ENCODE measurements around the gene OTOP2.
"Not testable (repeated sequence)": the region's sequence is repeated elsewhere in the genome, so short reads cannot be mapped to it uniquely, and the experiment has no call there.

Gene OTOP2

DNA sequence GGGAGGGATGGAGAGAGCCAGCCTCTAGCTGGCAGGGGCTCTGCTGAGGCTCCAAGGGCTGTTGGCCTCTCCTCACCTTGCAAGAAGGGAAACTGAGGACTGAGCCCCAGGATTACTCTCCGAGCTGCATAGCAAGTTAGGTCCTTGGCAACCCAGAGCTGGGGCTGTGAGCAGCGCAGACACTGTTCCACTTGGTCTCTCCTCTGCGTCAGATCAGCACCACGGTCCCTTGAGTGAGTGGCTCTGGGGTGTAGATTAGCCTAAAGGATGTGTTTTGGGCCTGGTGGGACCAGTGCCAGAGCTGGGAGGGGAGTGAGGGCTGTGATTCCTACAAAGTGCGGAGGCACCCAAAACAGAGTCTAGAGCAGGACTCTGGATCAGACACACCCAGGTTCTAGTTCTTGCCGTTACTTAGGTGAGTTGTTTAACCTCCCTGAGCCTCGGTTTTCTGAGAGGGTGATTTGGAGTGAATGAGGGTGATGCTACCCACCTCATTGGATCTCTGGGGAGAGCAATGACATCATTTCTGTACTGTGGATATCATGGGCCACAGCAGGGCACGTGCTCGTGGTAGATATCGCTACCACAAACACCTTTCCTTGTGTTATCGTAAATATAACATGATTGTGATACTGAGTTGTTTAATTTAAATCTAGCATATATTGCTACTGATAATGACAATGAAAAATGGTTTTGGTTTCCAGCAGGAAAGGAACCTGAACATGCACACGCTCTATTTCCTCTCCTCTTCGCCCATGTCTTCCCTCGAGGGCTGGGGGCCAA, 22.5 kb upstream of the OTOP2 start:
- DNase-seq, result no peak

DNA sequence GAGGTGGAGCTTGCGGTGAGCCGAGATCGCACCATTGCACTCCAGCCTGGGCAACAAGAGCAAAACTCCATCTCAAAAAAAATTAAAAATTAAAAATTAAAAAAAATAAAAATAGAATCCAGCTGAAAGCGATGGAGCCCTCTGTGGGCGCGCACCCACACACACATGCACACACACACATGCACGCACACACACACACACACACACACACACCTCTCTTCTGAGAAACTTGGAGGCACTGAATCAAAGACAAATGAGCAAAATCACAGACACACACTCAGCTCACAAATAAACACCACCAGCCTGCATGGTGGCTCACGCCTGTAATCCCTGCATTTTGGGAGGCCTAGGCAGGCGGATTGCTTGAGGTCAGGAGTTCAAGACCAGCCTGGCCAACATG, 21.0 kb upstream of the OTOP2 start:
- DNase-seq, result no peak

DNA sequence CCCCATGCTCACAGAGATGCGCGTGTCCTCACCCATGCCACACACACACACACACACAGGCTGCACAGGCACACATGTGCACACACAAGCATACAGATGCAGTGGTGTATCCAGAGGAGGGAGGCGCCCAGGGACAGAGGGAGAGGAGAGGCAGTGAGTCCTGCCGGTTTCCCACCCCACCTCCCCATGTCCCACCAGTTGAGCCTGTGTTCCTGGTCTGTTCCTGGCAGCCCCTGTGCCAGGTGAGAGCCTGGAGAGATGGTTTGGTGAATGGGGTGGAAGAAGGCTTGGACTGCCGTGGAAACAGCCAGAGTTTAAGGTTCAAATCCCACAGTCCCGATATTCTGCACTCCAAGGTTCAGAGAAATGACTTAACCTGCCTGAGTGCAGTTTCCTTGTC, 20.4 kb upstream of the OTOP2 start:
- no peak for DNase-seq

DNA sequence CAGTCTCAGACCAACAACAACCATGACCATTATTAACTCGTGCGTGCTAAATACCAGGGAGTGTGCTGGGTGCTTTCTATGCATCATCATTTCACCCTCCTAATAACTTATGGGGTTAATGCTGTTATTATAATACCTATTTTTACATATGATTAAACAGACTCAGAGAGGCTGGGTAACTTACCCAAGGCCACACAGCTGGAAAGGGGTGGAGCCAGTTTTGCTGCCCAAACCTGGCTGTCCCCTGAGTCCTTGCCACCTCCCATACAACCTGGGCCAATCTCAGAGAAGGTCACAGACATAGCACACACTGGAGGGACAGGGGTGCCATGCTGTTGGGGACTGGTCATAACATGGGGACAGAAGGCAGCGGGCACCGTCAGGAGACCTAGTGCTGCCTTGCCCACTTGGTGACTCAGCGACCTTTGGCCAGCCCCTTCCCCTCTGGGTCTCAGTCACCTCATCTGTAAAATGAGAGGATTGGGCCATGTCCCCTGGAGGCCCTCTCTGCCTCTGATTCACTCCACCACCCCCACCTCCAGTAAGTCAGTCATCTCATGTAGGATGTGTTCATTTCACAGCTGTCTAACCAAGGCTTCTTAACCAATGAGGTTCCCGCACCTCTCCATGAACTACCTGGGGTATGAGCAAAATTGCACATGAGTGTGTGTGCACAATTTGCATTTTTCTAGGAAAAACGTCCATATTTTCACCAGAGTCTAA, 19.2 kb upstream of the OTOP2 start:
- no peak for DNase-seq

DNA sequence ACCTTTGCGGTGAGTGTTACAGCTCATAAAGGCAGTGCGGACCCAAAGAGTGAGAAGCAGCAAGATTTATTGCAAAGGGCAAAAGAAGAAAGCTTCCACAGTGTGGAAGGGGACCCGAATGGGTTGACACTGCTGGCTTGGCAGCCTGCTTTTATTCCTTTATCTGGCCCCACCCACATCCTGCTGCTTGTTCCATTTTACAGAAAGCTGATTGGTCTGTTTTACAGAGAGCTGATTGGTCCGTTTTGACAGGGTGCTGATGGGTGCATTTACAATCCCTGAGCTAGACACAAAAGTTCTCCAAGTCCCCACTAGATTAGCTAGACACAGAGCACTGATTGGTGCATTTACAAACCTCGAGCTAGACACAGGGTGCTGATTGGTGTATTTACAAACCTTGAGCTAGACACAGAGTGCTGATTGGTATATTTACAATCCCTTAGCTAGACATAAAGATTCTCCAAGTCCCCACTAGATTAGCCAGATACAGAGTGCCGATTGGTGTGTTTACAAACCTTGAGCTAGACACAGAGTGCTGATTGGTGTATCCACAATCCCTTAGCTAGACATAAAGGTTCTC, 17.8 kb upstream of the OTOP2 start:
- peak; percentile 7 for DNase-seq

DNA sequence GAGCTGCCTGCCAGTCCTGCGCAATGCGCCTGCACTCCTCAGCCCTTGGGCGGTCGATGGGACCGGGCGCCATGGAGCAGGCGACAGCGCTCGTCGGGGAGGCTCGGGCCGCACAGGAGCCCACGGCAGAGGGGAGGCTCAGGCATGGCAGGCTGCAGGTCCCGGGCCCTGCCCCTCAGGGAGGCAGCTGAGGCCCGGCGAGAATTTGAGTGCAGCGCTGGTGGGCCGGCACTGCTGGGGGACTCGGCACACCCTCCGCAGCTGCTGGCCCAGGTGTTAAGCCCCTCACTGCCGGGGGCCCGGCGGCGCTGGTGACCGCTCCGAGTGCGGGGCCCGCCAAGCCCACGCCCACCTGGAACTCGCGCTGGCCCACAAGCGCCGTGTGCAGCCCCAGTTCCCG, 17.1 kb upstream of the OTOP2 start:
- DNase-seq, result no peak

DNA sequence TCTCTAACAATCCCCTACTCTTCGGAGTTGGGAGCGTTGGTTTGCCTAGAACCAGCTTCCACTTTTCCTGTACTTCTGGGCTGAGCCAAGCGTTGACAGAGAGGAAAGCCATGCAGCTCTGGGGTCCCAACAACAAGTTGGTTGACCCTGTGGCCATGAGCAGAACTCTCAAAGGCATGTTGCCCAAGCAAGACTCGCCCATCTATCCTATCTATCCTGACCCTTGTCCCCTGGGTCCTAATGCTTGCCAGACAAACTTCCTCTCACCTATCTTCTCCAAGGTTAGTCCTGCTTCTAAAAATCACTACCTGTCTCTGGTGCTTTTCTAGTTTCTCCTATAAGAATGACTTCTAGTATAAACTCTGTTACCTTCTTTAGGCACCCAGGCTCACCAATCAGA, 15.0 kb upstream of the OTOP2 start:
- DNase-seq, result not testable (repeated sequence)

DNA sequence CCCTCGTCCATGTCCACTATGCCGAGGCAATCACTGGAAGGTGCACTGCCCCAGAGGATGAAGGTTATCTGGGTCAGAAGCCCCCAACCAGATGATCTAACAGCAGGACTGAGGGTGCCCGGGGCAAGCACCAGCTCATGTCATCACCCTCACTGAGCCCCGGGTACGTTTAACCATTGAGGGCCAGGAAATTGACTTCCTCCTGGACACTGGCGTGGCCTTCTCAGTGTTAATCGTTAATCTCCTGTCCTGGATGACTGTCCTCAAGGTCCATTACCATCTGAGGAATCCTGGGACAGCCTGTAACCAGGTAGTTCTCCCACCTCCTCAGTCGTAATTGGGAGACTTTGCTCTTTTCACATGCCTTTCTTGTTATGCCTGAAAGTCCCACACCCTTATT, 12.7 kb upstream of the OTOP2 start:
- not testable (repeated sequence) for DNase-seq

DNA sequence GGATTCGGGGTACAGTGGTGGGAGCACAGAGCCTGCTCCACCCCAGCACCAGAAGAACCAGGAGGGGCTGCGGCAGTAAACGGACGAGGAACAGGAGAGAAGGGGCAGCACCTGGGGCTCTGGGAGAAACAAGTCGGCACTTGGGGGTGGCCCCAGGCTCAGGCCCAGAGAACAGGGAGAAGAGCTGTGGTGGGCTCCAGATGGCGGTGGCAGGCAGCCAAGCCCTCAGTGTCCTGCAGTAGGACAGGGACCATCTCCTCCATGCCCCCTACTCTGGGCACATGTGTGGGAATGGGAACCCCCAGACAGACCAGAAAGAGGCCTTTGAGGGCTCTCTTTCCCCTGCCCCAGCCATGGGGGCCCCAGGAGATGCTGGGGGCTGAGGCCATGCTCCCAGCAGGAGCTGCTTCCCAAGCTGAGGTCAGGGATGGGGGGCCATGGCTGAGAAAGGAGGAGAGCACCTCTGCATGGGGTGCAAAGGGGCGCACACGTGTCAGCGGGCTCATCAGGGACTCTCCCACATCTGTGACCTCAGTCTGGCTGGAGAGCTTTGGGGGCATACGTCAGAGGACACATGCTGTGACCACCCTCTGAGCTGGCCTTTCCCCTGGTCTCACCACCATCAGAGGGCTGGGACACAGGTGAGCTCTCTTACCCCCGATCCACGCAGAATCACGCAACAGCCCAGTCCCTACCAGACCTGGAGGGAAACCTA, 7.8 kb upstream of the OTOP2 start:
- no peak for DNase-seq

DNA sequence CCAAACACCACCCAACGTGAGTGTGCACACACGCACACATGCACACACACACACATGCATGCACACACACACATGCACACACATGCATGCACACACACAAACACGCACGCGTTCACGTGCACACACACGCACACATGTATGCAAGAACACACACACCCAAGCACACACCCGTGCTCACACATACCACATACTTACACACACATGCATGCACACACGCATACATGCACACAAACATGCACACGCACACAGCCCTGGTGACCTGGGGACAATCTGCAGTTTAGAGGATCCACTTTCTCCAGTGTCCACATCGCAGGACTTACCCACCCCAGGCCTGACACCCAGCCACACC, 7.2 kb upstream of the OTOP2 start:
- no peak for DNase-seq

DNA sequence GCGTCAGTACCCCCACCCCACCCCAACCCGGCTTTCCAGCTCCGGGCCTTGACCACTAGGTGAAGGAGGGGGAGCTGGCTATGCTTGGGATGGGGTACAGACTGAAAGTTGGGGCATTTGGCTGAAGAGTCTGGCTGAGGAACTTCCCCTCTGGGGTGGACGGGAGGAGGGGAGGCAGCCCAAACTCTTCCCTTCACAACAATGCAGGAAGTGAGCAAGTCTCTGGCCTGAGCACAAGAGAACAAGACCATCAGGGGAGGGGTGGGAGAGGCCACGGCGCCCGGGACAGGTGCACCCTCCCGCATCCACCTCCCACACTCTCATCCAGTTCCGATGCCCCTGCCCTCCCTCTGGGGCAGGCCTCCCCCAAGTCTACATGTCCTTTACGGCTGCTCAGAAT, 6.6 kb upstream of the OTOP2 start:
- DNase-seq, result no peak

DNA sequence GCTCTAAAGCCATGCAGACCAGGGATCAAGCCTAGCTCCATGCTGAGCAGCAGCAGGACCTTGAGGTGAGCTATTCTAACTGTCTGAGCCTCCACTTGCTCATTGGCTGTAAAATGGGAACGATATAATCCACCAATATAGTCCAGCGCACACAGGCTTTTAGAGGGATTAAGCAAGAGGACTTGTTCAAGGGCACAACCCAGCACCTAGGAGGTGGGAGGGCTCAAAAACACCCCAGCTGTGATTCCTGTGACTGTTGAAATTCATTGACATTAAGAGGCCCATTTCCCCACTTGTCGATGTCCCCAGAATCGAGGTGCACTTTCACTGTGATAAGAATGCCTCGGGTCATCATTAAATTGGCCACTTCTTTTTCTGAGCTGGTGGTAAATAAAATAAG, 5.2 kb upstream of the OTOP2 start:
- no peak for DNase-seq

DNA sequence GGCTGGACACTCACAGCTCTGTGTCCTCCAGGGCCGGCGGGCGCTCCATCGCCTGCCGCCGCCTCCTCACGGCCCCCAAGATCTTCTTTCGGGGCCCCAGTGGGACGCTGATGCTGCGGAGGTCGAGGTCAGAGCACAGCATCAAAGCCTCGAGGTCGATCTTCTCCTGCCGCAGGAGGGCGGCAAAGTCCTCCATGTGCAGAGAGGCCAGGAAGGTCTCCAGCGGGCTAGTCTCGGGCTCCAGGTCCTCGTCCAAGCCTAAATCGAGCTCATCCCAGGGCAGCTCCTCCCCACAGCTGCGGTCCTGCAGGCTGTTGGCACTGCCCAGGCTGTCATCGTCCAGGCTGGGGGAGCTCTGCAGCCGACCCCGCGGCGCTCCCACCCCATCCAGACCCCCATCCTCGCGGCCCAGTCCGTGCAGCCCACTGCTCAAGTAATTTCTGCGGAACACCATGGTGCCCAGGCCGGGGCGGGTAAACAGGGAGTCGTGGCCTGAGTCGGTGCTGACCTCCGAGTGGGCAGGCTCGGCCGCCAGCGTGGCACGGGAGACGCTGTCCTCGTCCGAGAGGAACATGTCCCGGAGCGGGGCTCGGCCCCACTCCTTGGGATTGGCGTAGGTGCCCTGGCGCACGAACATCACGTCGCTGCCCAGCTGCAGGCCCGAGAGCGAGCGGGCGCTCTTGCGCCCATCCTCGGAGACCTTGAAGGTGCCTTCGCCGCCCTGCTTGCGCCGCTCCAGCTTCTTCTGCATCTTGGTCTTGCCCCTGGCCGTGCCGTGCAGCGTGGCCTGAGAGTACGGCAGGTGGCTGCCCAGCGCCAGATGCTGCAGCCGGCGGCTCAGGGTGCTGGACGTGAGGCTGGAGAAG, 4.4 kb upstream of the OTOP2 start:
- DNase-seq, result peak; percentile 13

DNA sequence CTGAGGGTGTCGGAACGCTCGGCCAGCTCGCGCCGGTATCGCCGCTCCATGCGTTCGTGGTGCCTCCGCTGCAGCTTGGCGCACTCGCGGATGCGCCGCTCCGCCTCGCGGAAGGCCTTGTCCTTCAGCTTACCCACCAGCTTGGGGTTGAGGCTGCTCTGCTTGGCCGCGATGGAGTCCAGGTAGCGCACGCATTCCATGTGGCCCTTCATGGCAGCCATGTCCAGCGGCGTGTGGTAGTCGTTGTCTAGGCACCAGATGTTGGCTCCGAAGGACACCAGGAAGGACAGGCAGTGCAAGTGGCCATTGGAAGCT, 3.8 kb upstream of the OTOP2 start:
- DNase-seq, result no peak

DNA sequence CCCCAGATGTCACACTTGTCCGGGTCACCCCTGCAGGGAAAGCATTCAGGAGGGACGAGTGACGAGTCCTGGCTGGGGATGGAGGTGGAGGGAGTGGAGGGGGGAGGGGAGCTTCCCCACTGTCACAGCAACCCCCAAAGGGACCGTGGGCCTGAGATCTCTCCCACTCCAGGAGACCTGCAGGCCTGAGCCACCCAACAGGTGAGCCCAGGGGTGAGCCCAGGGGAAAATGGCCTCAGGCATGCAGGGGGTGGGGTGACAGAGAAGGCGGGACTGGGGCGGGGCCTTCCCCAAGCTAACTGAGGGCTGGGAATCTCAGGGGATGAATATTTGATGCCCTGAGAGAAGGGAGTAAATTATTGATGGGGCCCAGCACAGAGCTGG, 3.4 kb upstream of the OTOP2 start:
- DNase-seq, result no peak

DNA sequence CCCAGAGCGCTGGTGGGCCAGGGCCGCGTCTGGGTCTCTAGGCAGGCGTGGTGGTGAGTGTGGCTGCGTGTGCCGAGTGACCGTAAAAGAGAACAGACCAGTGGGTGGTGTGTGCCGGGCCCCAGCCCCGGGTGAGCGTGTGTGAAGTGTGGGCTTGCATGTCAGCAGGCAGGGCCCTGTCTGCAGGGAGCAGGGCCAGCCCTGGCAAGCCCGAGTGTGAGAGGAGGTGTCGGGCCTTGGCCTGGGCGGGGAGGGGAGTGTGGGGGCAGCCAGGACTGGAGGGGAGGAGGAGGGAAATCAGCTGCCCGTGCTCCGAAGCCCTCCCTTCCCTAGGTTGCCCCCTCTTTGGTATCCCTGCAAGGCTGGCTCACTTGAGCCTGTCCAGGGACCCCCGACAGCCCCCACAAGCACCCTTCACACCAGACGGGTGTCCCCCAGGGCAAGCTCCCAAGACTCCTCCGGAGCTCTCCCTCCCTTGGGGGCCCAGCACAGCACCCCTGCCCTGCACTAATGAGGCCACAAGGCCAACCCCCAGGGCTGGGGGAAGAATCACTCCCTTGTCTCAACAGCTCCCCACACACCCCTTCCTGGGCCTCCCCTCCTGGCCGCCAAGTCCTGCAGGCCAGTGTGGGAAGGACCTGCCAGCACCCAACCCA, 2.9 kb upstream of the OTOP2 start:
- DNase-seq, result no peak

DNA sequence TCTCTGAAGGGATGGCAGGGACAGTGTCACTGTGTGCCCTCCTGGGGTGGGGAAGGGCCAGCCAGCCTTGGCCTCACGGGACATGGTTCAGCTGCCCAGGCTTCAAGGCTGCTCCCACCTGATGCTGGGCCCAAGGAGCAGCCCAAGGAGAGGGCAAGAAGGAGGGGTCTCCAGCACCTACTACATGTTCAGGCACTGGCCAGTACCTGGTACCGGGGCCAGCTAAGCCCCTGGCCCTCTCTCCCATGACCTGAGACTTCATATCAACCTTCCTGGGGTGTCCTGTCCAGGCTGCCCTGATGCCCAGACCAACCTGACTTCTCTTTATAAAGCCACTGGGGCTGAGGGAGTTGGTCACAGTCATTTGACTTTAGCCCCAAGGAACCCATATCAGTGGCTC, 2.3 kb upstream of the OTOP2 start:
- no peak for DNase-seq

DNA sequence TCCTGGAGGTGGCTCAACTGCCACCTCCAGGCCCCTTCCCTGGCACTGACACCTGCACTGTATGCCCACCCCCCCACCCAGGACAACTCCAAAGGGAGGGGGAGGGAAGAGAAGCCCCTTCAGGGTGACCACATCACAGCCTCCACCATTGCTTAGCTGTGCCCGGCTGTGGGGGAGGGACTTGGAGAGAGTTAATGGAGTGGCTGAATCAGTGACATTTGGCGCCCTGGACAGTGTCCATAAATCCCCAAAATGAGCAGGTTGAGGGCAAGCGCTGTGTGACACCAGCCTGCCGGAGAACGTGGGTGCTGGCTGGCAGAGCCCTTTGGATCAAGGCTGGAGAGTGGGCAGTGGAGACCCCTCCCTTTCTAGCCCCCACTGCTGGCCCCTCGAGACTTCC, 1.9 kb upstream of the OTOP2 start:
- DNase-seq, result no peak

DNA sequence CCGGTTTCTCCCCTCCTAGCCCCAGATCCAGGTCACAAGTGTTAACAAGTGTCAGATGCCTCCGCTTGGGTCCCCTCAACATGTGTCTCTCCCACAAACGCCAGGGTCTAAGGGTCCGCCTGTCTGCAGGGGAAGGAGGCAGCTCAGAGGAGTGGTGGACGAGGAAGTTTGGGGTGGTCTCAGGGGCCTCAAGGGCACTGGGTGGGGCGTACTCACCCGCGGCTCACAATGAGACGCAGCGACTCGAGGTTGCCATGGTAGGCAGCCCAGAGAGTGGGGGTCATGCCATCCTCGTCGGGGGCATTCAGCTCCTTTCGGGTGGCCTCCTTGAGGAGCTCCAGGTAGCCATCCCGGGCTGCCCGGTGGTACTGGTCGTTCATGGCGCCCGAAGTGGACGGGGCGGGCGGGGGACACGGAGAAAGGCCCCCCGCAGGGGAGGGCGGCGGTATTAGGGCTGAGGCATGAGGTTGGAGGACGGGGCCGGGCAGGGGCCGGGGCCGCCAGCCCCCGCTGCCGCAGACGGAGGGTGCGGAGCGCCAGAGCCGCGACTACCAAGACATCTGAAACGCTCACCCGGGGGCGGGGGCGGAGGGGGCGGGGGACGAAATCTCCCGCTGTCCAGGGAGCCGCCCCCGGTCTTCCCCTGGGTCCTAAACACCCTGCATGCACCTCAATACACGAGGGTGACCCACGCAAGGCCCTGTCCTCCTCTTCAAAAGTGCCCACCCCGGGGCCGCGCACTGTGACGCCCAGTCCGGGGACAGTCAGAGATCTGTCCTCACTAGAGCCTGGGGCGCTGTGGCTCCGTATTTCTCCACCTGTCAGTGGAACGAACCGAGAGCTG, 1.2 kb upstream of the OTOP2 start, which contains the start of gene USH1G:
Gene USH1G, minus strand, starts transcription at position 562 of the 844 bp plus-strand sequence. Its CDS starts 182 bp downstream, at position 380.
- DNase-seq, result no peak

DNA sequence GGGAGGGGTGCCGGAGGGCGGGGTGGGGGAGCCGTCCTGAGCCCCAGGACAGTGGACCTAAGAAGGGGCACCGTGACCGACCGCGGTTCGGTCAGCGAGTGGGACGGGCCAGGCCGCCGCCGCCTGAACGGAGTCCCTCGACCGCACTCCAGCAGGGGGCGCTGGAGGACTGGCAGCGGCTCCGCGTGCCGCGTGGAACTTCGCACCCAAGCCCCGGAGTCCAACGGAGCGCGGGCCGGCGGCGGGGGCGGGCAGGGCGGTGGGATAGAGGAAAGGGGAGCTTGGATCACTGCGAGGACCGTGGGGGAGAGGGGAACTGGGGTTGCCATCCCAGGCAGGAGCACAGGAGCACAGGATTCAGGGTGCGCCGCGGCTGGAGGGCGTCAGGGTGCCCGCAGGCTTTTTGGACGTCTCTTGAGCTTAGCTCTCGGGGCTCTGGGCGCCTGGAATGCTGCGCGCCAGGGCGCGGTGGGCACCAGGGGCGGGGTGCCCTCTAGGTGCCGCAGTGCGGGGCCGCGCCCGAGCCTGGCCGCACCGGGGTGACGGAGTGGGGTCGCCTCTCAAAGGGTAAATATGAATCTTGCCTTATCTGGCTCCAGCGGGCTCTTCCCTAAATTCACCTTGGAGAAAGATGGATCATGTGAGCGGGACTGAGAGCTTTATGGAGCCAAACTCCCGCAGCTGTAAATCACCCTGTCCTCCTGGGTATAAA, 379 bp upstream of the OTOP2 start:
- peak; percentile 72 for DNase-seq

DNA sequence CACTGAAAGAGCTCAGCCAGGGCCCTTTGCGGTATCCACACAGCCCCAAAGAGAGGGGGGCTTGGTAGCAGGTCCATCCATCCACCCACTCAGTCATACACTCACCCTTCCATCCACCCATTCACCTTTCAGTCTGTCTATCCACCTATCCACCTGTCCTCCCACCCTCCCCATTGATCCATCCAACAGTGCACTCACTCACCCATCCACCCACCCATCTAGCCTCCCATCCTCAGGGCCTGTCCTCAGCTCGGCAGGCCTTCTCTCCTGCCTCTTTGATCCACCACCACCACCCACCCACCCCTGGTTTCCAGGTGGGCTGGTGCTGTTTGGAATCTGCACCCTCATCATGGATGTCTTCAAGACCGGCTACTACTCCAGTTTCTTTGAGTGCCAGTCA, 1.2 kb downstream of the OTOP2 start:
- DNase-seq, result no peak

All from CD4-positive, alpha-beta T cell treated with Interleukin-10 for 1 hour (primary cell).